Activated CD4-positive, alpha-beta memory T cell treated with anti-CD3 and anti-CD28 coated beads, Interleukin-2, amount 10 ng/mL, durations not matched to agents 7 days and 5 days (primary cell): ENCODE results near the gene PSMG4. TPM values are rescaled to one million over a fixed set of nuclear protein-coding genes. Genes with fewer than 3 reads are reported as not detected.
"Not testable (repeated sequence)": the region's sequence is repeated elsewhere in the genome, so short reads cannot be mapped to it uniquely, and the experiment has no call there.

Source experiments
- CTCF ChIA-PET: fragments of 350-600 bp; sonication (Branson Sonifier 250); formaldehyde crosslinking; loops from one replicate; lab custom pipeline; 2021; ENCODE audit warnings: antibody characterized with exemption, inconsistent platforms; lab: Charles Lee
- POLR2A ChIA-PET: fragments of 350-600 bp; sonication (Branson Sonifier 250); formaldehyde crosslinking; loops from one replicate; lab custom pipeline; 2021; ENCODE audit warnings: antibody characterized with exemption; lab: Charles Lee
- DNase-seq: peaks from one replicate; pipeline ENCODE4 v3.0.0-alpha.2; 2020
- H3K27ac Mint-ChIP-seq: one replicate; pipeline ENCODE4 v1.8.0; 2021; ENCODE audit warnings: mild to moderate bottlenecking, mixed read lengths
- H3K27me3 Mint-ChIP-seq: one replicate; pipeline ENCODE4 v1.8.0; 2021; ENCODE audit warnings: mixed read lengths
- H3K36me3 Mint-ChIP-seq: one replicate; pipeline ENCODE4 v1.8.0; 2021; ENCODE audit warnings: low read depth, mixed read lengths
- H3K4me1 Mint-ChIP-seq: one replicate; pipeline ENCODE4 v1.8.0; 2021; ENCODE audit warnings: mixed read lengths
- H3K4me3 Mint-ChIP-seq: one replicate; pipeline ENCODE4 v1.8.0; 2021; ENCODE audit warnings: mild to moderate bottlenecking, mixed read lengths
- H3K9me3 Mint-ChIP-seq: one replicate; pipeline ENCODE4 v1.8.0; 2021; ENCODE audit warnings: mixed read lengths
- total RNA-seq, 2 experiments: library from RNA; stranded (reverse); gene quantifications; one replicate each; pipeline ENCODE4 v1.2.3, GENCODE V29; 2021

PSMG4 gene
- total RNA-seq, 2 experiments from 2014 or later: 19.8 to 21.4 TPM

DNA sequence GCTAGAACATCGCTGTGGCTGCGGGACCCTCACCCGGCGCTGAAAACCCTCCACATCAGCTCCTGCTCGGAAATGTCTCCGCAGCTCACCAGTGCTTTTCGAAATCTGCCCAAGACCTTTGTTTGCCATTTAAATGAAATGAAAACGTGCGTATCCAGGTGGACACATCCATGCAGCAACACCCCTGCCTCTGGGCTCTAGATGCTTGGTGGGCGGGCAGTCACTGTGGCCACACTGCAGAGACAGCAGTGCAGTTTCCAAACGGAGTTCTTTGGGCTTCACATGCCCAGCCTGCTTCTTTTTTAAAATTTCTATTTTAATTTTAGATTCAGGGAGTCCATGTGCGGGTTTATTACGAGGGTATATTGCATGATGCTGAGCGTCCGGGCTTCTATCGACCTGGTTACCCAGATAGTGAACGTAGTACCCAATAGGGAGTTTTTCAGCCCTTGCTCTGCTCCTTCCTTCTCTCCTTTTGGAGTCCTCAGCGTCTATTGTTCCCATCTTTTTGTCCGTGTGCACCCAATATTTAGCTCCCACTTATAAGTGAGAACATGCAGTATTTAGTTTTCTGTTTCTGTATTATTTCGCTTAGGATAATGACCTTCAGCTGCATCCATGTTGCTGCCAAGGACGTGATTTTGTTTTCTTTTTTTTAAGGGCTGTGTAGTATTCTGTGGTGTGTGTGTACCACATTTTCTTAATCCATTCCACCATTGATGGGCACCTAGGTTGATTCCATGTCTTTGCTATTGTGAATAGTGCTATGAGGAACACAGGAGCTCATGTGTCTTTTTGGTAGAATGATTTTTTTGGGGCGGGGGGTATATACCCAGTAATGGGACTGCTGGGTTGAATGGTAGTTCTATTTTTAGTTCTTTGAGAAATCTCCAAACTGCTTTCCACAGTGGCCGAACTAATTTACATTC is 26.5 kb upstream of the PSMG4 start:
- Mint-ChIP-seq H3K36me3 (no peaks in the 10 kb centered on the region), H3K27me3 (peaks cover 84% of the 10 kb centered on the region), H3K27ac (no peak overlapping the region), H3K4me3 (no peak overlapping the region), H3K4me1 (peaks cover 37% of the 10 kb centered on the region), H3K9me3 (no peaks in the 10 kb centered on the region)
- CTCF ChIA-PET: interaction anchor here (1.0 to 3.3 kb wide), 3 partner anchors 13 to 106 kb away, joined by 3 to 17 read pairs (median 4); no protein-coding TSS in a partner anchor
- DNase-seq: no peak
- POLR2A ChIA-PET: interaction anchor here (0.7 to 1.3 kb wide), 2 partner anchors 27 to 73 kb away, joined by 3 to 8 read pairs; partner anchors contain the start of gene PSMG4

DNA sequence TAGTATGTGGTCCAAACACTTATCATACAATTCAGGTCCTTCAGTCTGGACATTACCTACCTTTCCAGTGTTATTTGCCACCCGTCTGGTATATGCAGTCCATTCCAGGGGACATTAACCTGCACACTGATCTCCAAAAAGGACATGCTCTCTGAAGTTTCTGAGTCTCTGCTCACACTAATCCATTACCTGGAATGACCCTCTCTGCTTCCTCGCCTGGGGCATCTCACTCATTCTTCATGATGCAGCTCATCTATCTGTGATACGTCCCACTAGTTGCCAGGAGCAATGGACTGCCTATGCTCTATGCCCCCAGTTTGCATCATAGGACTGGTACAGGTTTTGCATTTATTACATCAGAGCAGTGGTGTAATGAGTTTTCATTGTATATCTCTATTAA is 25.4 kb upstream of the PSMG4 start:
- no peak overlapping the region for H3K27ac Mint-ChIP-seq
- POLR2A ChIA-PET: no interaction called here
- CTCF ChIA-PET: interaction anchor here (0.8 to 1.0 kb wide), 2 partner anchors 9 to 18 kb away, joined by 3 read pairs; no protein-coding TSS in a partner anchor

DNA sequence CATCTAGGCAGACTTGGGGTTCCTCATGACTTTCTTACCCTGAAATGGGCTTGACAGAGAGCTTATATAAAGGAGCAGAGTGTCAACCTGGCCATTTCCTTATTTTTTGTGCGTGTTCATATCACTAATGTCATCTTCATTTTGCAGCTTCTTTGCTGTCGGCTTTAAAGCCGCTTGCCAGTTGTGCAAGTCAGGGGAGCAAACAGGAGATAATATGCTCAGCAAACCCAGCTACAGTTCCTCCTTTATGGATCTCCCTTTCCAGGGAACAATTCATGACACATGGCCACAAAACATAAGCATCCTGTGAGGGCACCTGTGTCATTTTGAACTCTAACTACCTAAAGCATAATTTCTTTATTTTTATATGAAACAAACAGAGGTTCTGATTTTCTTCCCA is 24.8 kb upstream of the PSMG4 start:
- CTCF ChIA-PET: interaction anchor here (0.8 to 1.0 kb wide), 2 partner anchors 10 to 18 kb away, joined by 3 read pairs; no protein-coding TSS in a partner anchor
- POLR2A ChIA-PET: no interaction called here
- Mint-ChIP-seq H3K27ac (no peak overlapping the region), H3K9me3 (no peaks in the 10 kb centered on the region), H3K27me3 (peaks cover 84% of the 10 kb centered on the region), H3K4me1 (peaks cover 27% of the 10 kb centered on the region), H3K36me3 (no peaks in the 10 kb centered on the region), H3K4me3 (no peak overlapping the region)
- DNase-seq: no peak

More for the DNA sequence above, 25.4 kb upstream of the PSMG4 start:
- Mint-ChIP-seq H3K36me3 (no peaks in the 10 kb centered on the region), H3K4me3 (no peak overlapping the region), H3K4me1 (peaks cover 31% of the 10 kb centered on the region), H3K27me3 (peaks cover 84% of the 10 kb centered on the region), H3K9me3 (no peaks in the 10 kb centered on the region)
- DNase-seq: no peak

DNA sequence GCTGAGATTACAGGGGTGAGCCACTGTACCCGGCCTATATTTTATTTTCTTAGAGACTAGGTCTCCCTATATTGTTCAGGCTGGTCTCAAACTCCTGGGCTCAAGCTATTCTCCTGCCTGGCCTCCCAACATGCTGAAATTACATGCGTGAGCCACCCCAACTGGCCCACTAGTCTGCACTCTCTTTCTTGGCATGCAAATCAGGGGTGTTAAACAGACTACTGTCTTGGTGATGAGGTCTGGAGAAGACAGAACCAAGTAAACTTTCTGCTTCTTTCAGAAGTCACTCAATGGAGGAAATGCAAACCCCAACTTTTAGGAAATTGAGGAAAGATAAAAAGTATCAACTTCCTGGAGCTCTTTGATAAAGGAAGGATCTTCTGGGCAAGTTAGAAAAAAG is 23.3 kb upstream of the PSMG4 start:
- no peak for DNase-seq
- H3K27ac Mint-ChIP-seq: no peak overlapping the region
- no peaks in the 10 kb centered on the region for H3K9me3 Mint-ChIP-seq
- H3K4me1 Mint-ChIP-seq: peaks cover 13% of the 10 kb centered on the region
- ChIA-PET CTCF (no interaction called here), POLR2A (interaction anchor here (1.3 kb wide), 1 partner anchor 12 kb away, joined by 3 read pairs; no protein-coding TSS in a partner anchor)
- no peak overlapping the region for H3K4me3 Mint-ChIP-seq
- H3K36me3 Mint-ChIP-seq: no peaks in the 10 kb centered on the region
- H3K27me3 Mint-ChIP-seq: peaks cover 77% of the 10 kb centered on the region

DNA sequence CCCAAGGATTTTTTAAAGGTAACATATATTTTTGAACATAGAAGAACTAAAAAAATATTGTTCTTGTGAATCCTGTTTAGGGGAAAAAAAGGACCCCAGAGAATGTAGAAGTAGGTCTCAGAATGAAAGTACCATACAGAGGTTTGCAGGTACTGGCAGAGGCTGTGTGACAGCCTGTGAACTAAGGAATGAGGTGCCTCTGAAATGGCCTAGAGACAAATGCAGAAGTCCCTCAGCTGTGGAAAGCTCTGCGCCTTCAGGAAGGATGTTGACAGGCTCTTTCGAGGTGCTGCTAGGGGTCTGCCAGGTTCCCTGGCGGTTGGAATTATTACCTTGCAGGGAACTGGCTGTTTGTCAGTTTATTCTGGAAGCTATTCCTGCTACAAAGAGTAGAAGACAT is 22.7 kb upstream of the PSMG4 start:
- H3K4me3 Mint-ChIP-seq: no peak overlapping the region

DNA sequence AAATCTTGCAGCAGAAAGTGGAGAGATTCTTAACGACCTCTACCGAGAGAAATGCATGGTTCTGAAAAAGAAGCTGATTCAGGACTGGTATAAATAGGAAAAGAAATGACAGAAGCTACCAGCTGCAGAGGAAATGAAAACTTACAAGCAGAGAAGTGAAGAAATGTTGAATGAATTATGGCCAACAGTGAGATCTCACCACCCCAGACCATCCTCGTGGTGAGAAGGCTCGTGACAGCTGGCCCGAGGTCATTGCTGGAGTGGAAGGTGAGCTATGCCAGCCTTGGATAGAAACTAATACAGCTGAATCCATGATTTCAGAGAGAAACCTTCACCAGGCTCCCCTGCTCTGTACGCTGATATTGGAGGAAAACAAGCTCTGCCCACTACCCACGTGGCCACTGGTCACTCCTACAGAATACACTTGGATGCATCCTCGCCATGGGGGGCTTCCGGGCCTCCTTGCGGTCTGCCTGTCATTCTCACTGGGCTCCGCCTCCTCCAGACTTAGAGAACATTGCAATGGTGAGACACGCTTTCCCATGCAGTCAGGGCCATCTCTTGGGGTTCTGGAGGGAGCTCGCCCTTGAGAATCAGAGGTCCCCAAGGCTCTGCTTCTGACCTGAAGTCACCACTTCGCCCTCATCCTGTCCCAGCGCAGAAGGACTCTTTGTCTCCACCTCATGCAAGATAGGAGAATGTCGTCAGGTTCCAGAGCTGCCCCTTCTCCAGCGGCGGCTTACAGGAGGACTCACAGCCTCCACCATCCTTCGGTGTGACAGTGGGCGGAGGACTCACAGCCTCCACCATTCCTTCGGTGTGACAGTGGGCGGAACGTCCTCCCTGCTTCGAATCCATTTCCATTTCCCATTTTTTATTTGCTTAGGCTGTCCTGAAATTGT is 20.7 kb upstream of the PSMG4 start:
- no peak overlapping the region for H3K27ac Mint-ChIP-seq
- no peaks in the 10 kb centered on the region for H3K36me3 Mint-ChIP-seq
- no peak overlapping the region for H3K4me3 Mint-ChIP-seq
- H3K9me3 Mint-ChIP-seq: no peaks in the 10 kb centered on the region
- ChIA-PET CTCF (interaction anchor here (0.8 to 2.0 kb wide), 2 partner anchors 14 to 81 kb away, joined by 4 to 6 read pairs; partner anchors contain the start of gene TUBB2A), POLR2A (no interaction called here)
- DNase-seq: no peak
- no peaks in the 10 kb centered on the region for H3K4me1 Mint-ChIP-seq
- peaks cover 52% of the 10 kb centered on the region for H3K27me3 Mint-ChIP-seq

More for the DNA sequence above, 22.7 kb upstream of the PSMG4 start:
- ChIA-PET CTCF (interaction anchor here (2.0 kb wide), 1 partner anchor 16 kb away, joined by 6 read pairs; no protein-coding TSS in a partner anchor), POLR2A (interaction anchor here (1.3 kb wide), 1 partner anchor 12 kb away, joined by 3 read pairs; no protein-coding TSS in a partner anchor)
- H3K36me3 Mint-ChIP-seq: no peaks in the 10 kb centered on the region
- no peak overlapping the region for H3K27ac Mint-ChIP-seq
- peaks cover 8% of the 10 kb centered on the region for H3K4me1 Mint-ChIP-seq
- H3K27me3 Mint-ChIP-seq: peaks cover 72% of the 10 kb centered on the region
- H3K9me3 Mint-ChIP-seq: no peaks in the 10 kb centered on the region
- no peak for DNase-seq

DNA sequence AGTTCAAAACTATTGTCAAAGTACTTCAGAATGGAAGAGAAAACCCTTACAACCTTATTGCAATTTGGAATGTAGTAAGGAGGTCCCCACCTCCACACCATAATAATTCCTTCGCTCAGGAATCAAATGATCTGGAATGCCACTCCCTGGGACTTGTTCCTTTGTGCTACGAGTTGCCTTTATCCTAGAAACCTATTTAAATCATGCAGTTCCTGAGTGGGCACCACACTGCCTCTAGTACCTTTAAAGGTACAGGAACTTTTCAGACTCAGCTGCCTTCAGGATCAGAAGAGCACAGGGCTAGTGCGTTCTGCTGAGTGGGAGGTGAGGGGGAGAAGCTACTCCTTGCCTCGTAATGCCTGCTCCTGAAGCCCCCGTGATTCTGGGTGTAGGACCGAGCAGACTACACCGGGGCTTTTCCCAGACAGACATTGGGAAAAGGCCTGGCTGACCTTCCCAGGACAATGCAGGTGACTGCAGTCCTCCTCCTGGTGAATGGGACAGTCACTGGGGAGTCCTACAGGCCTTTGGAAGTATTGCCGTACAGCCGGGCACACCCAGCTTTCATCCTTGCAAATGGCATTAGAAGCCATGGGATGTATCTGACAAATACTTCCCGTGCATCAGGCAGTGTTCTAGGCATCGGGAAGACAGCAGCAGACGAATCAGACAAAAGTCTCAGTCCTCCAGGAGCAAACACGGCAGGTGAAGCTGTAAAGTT is 19.5 kb upstream of the PSMG4 start:
- DNase-seq: no peak
- Mint-ChIP-seq H3K4me3 (no peak overlapping the region), H3K36me3 (no peaks in the 10 kb centered on the region), H3K9me3 (no peaks in the 10 kb centered on the region), H3K27ac (no peak overlapping the region), H3K4me1 (no peaks in the 10 kb centered on the region), H3K27me3 (peaks cover 48% of the 10 kb centered on the region)
- CTCF ChIA-PET: interaction anchor here (0.8 kb wide), 1 partner anchor 14 kb away, joined by 3 read pairs; no protein-coding TSS in a partner anchor
- POLR2A ChIA-PET: no interaction called here

DNA sequence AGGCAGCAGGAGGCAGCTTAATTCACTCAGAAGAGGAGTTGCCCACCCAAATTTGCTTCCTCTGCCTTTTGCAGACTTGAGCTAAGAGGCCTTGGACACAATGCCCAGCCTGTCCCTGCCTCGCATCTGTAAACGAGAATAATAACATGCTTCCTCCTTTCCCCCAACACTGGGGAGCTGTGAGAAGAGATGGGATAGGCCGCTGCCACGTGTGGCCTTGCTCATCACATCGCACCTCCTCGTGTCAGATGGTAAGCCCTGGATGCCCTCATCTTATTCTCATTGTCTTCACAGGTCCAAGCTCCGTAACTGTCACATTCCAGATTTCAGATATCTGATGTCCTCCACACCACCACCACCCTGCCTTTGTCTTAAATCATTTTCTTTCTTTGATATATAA is 18.2 kb upstream of the PSMG4 start:
- Mint-ChIP-seq H3K9me3 (no peaks in the 10 kb centered on the region), H3K27me3 (peaks cover 41% of the 10 kb centered on the region)
- CTCF ChIA-PET: interaction anchor here (1.2 kb wide), 1 partner anchor 11 kb away, joined by 5 read pairs; no protein-coding TSS in a partner anchor

DNA sequence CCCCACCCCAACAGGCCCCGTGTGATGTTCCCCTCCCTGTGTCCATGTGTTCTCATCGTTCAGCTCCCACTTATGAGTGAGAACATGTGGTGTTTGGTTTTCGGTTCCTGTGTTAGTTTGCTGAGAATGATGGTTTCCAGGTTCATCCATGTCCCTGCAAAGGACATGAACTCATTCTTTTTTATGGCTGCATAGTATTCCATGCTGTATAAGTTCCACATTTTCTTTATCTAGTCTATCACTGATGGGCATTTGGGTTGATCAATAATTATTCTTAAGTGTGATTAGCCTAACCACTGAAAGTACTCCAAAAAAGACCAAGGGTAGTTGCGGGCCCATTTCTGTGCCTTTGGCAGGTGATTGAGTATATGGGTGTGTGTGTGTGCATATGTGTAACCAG is 17.0 kb upstream of the PSMG4 start:
- H3K36me3 Mint-ChIP-seq, DNase-seq, H3K9me3 Mint-ChIP-seq, CTCF ChIA-PET, H3K4me3 Mint-ChIP-seq, H3K27ac Mint-ChIP-seq, POLR2A ChIA-PET, H3K4me1 Mint-ChIP-seq: not testable (repeated sequence)
- H3K27me3 Mint-ChIP-seq: peaks cover 36% of the 10 kb centered on the region

More for the DNA sequence above, 18.2 kb upstream of the PSMG4 start:
- Mint-ChIP-seq H3K27ac (no peak overlapping the region), H3K36me3 (no peaks in the 10 kb centered on the region), H3K4me1 (no peaks in the 10 kb centered on the region), H3K4me3 (no peak overlapping the region)
- no peak for DNase-seq
- POLR2A ChIA-PET: no interaction called here

DNA sequence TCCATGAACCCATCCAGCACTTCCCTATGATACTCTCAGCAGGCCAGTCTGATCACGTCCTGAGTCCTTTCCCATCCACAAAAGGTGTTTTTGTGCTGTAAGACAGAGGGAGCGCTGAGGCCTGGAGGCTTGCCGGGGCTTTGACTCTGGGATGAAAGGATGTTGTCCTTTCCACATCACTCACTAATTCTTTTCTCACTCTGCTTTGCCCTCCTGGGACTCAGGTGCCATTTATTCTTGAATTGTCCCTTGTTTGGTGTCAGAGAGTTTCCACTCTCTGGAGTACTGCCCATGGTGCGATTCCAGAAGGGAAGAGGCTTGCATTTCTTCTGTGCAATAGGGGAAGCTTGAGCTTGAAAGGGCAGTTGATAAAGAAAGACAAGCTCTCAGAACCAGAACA is 16.0 kb upstream of the PSMG4 start:
- H3K27me3 Mint-ChIP-seq: peaks cover 32% of the 10 kb centered on the region
- no peak for DNase-seq
- no peaks in the 10 kb centered on the region for H3K4me1 Mint-ChIP-seq
- H3K4me3 Mint-ChIP-seq: no peak overlapping the region
- ChIA-PET CTCF (interaction anchor here (1.4 kb wide), 1 partner anchor 9 kb away, joined by 7 read pairs; no protein-coding TSS in a partner anchor), POLR2A (no interaction called here)
- no peaks in the 10 kb centered on the region for H3K36me3 Mint-ChIP-seq
- H3K27ac Mint-ChIP-seq: no peak overlapping the region
- no peaks in the 10 kb centered on the region for H3K9me3 Mint-ChIP-seq

DNA sequence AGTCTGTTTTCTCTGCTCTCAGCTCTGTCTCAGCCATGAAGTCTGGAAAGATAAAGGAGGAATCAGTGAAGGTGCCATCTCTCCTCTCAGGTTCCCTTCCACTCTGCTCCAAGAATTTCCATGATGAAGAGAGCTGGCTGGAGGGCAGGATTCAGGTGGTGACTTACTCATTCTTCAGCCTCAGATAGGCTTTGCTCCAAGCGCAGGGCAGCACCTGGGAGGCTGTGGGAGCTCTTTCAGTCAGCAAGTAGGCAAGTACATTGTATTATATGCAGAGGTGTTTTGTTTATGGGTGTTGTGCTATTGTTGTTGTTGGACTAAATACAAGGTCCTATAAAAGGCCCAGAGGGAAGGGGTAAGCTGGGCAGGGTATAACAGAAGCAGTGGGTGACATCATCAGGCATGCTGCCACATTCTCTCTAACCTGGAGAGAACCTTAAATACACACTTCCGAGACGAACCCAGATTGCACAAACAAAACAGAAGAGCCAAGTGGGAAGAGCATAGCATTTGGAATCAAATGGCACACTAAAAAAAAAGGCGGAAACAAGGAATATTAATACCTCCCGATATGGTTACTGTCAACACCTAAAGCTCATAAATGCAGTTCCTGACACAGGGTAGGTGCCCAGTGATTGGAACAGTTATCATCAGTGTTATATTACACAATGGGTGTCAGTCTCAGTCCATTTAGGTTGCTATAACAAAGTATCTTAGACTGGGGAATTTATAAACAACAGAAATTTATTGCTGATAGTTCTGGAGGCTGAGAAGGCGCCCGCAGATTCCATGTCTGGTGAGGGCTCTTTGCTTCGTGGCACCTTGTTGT is 14.5 kb upstream of the PSMG4 start:
- Mint-ChIP-seq H3K4me3 (no peak overlapping the region), H3K9me3 (no peaks in the 10 kb centered on the region), H3K27me3 (peaks cover 22% of the 10 kb centered on the region), H3K36me3 (no peaks in the 10 kb centered on the region), H3K4me1 (no peaks in the 10 kb centered on the region), H3K27ac (no peak overlapping the region)
- ChIA-PET CTCF (interaction anchor here (1.4 to 1.5 kb wide), 3 partner anchors 7 to 12 kb away, joined by 3 to 7 read pairs (median 3); no protein-coding TSS in a partner anchor), POLR2A (no interaction called here)
- DNase-seq: no peak
